HepG2 (cell line): ENCODE results near the gene PLAA. TPM values are rescaled to one million over a fixed set of nuclear protein-coding genes. Genes with fewer than 3 reads are reported as not detected.
"Not testable (repeated sequence)": the region's sequence is repeated elsewhere in the genome, so short reads cannot be mapped to it uniquely, and the experiment has no call there.

Source experiments
- ATAC-seq: fragments of 200-7000 bp; cut with Tn5 transposase; 3 replicates; pipeline ENCODE4 v1.9.1; 2020; ENCODE audit warnings: mild to moderate bottlenecking, moderate library complexity
- BruUV-seq: library from RNA; stranded (reverse); fragments of 400-500 nt; replicated peaks from 2 replicates; lab custom pipeline; 2021; lab: Mats Ljungman, UMichigan
- CTCF ChIA-PET: fragments of 300-600 bp; formaldehyde crosslinking; extraction: SDS; loops from one replicate; lab custom pipeline; 2021; ENCODE audit warnings: low total read pairs, inconsistent platforms, low intra/inter-chr PET ratio; lab: Yijun Ruan, JAX
- POLR2A ChIA-PET: fragments of 350-600 bp; sonication (Branson Sonifier 250); formaldehyde crosslinking; loops from one replicate; lab custom pipeline; 2020; ENCODE audit warnings: antibody characterized with exemption, inconsistent platforms; lab: Yijun Ruan, JAX
- DNase-seq: peaks from one replicate; pipeline ENCODE4 v3.0.0-alpha.2; 2015; ENCODE audit warnings: low spot score
- FAIRE-seq: peaks from 3 replicates; lab custom pipeline; 2011; peaks lifted over from hg19 to GRCh38; lab: Jason Lieb, UNC
- H2AFZ ChIP-seq: one replicate; pipeline ENCODE4 v1.6.1; 2011; ENCODE audit warnings: low read length, inconsistent platforms
- H3K27ac ChIP-seq: fragments of 300-600 bp; 3 replicates; pipeline ENCODE4 v1.8.0; 2011; ENCODE audit warnings: mixed run types, mild to moderate bottlenecking, mixed read lengths, low read length, inconsistent platforms; ENCODE audit not compliant: insufficient read depth; ENCODE audit errors: extremely low read length
- H3K27me3 ChIP-seq, 2 experiments: fragments of 200-600 bp in 1 of 2; 2 replicates in 1 of 2; 3 replicates in 1 of 2; pipeline versions ENCODE4 v1.6.0 to v1.8.0; 2011; ENCODE audit warnings: low read length in 2 of 2, mild to moderate bottlenecking in 2 of 2, moderate library complexity in 2 of 2, inconsistent platforms in 1 of 2; ENCODE audit not compliant: insufficient read depth in 2 of 2, control insufficient read depth in 1 of 2
- H3K36me3 ChIP-seq, 2 experiments: fragments of 200-600 bp in 1 of 2; replicated peaks in 1 of 2; 2 replicates in 1 of 2; 3 replicates in 1 of 2; pipeline versions ENCODE4 v1.5.1 to v1.8.0; 2011; ENCODE audit warnings: low read length in 2 of 2, inconsistent platforms in 1 of 2; ENCODE audit not compliant: insufficient read depth in 2 of 2, control insufficient read depth in 1 of 2
- H3K4me1 ChIP-seq: 2 replicates; pipeline ENCODE4 v1.5.1; 2012; ENCODE audit warnings: low read length, inconsistent platforms; ENCODE audit not compliant: insufficient read depth
- H3K4me2 ChIP-seq: 2 replicates; pipeline ENCODE4 v1.6.0; 2011; ENCODE audit warnings: low read depth, low read length, inconsistent platforms
- H3K4me3 ChIP-seq, 3 experiments: fragments of 200-600 bp in 1 of 3; sonication (generic), shearing (Covaris generic) in 1 of 3; replicated peaks in 1 of 3; 2 replicates each; pipeline ENCODE4 v1.5.1; 2011 to 2016; ENCODE audit warnings: low read length in 3 of 3, inconsistent platforms in 2 of 3, low read depth in 2 of 3, mild to moderate bottlenecking in 2 of 3, control low read depth in 1 of 3, mixed read lengths in 1 of 3; ENCODE audit not compliant: insufficient read depth in 1 of 3
- H3K79me2 ChIP-seq: one replicate; pipeline ENCODE4 v1.6.1; 2011; ENCODE audit warnings: low read length, inconsistent platforms; ENCODE audit not compliant: insufficient read depth
- H3K9ac ChIP-seq: 2 replicates; pipeline ENCODE4 v1.6.0; 2011; ENCODE audit warnings: mild to moderate bottlenecking, low read depth, low read length, inconsistent platforms; ENCODE audit not compliant: insufficient read depth
- H3K9me3 ChIP-seq: 2 replicates; pipeline ENCODE4 v1.5.1; 2012; ENCODE audit warnings: mild to moderate bottlenecking, low read length
- H4K20me1 ChIP-seq: 2 replicates; pipeline ENCODE4 v1.6.0; 2011; ENCODE audit warnings: inconsistent platforms, mild to moderate bottlenecking, low read length, moderate library complexity; ENCODE audit not compliant: insufficient read depth
- SAFB2 ChIP-seq: sonication (generic); formaldehyde crosslinking; IDR thresholded peaks from 2 replicates; pipeline ENCODE4 v1.5.1; 2020; ENCODE audit warnings: missing genetic modification reagents, low read depth, mild to moderate bottlenecking, borderline replicate concordance
- ZNF121 ChIP-seq: sonication (generic); formaldehyde crosslinking; IDR thresholded peaks from 2 replicates; pipeline ENCODE4 v1.5.0; 2020; ENCODE audit warnings: mild to moderate bottlenecking, missing genetic modification reagents
- WGBS: methylation state at CpG from one replicate; pipeline ENCODE4 v1.1.6; 2017; ENCODE audit warnings: low lambda C conversion rate; 5-methylcytosine and 5-hydroxymethylcytosine counted together
- in situ Hi-C: cut with HindIII; loops from 2 replicates; pipeline ENCODE4 v1.10.0; 2017; ENCODE audit warnings: low pct_unique_long_range_greater_than_20kb; ENCODE audit not compliant: extremely low pct_ligation_motif_present
- intact Hi-C: fragments of 100-400 bp; cut with micrococcal nuclease; formaldehyde crosslinking; loops from one replicate; pipeline ENCODE4 v1.10.0; 2022; ENCODE audit not compliant: unreplicated experiment
- polyA plus RNA-seq, 8 experiments: library from polyadenylated mRNA; depleted of rRNA in 3 of 8; stranded (reverse) in 7 of 8; unstranded in 1 of 8; fragments of >200 nt; fragmentation: Illumina TruSeq in 4 of 8; extraction: Trizol in 4 of 8; gene quantifications; 2 replicates each; pipeline versions ENCODE4 v1.2.1 to v1.2.3, GENCODE V29; 2011 to 2016; ENCODE audit warnings: low read depth in 4 of 8, missing spikeins in 1 of 8, mixed read lengths in 1 of 8; ENCODE audit not compliant: insufficient read depth in 1 of 8
- total RNA-seq, 5 experiments: library from RNA; depleted of rRNA; stranded (reverse); fragments of >200 nt; fragmentation: Illumina TruSeq; extraction: Trizol; gene quantifications; 2 replicates each; pipeline ENCODE4 v1.2.3, GENCODE V29; 2016; ENCODE audit warnings: low read depth in 1 of 5
- TF ChIP-seq, protein P1 (sequence below): sonication (generic); formaldehyde crosslinking; IDR thresholded peaks from 2 replicates; pipeline ENCODE4 v1.5.0; 2020; ENCODE audit warnings: missing genetic modification reagents, mild to moderate bottlenecking, borderline replicate concordance
- TF ChIP-seq, protein P2 (sequence below): sonication (generic); formaldehyde crosslinking; IDR thresholded peaks from 2 replicates; pipeline ENCODE4 v1.8.1; 2022; ENCODE audit warnings: low read depth, mild to moderate bottlenecking, missing genetic modification reagents

The PLAA gene
- total and polyA plus RNA-seq, 2 of the 13 experiments (the other 11 are each of a cell fraction or from before 2014, with no cell fraction given) = 5.8 to 22.9 TPM

DNA sequence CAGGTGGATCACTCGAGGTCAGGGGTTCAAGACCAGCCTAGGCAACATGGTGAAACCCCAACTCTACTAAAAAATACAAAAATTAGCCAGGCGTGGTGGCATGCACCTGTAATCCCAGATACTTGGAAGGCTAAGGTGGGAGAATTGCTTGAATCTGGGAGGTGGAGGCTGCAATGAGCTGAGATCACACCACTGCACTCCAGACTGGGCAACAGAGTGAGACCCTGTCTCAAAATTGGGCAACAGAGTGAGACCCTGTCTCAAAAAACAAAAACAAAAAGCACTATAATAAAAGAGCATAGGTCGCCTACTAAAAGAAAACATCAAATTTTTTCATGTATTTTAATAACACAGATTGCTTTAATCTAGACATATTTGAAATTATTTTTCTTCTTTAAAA lies 71.9 kb downstream of the PLAA start:
- H3K9ac ChIP-seq, H3K27me3 ChIP-seq, H3K27ac ChIP-seq, H3K9me3 ChIP-seq, in situ Hi-C loops, FAIRE-seq, H3K79me2 ChIP-seq: not testable (repeated sequence)
- 0 out of 2 replicates have a peak, but pooled peaks have one; percentile 15 for TF ChIP-seq ZNF121 (CRISPR knock-in tag)
- TF ChIP-seq, all 625 proteins: peak for 1; not testable (repeated sequence) for 624
- ATAC-seq, intact Hi-C loops, H4K20me1 ChIP-seq, H3K4me3 ChIP-seq, POLR2A ChIA-PET, CTCF ChIA-PET, H3K4me2 ChIP-seq, H3K4me1 ChIP-seq, H2AFZ ChIP-seq, BruUV-seq, DNase-seq: not testable (repeated sequence)
- WGBS = 85% methylated on average over 3 of the region's 3 CpGs
- peaks cover 4 to 15% of the 10 kb centered on the region in 2 experiments; a peak in 3 of 5 replicates for H3K36me3 ChIP-seq

DNA sequence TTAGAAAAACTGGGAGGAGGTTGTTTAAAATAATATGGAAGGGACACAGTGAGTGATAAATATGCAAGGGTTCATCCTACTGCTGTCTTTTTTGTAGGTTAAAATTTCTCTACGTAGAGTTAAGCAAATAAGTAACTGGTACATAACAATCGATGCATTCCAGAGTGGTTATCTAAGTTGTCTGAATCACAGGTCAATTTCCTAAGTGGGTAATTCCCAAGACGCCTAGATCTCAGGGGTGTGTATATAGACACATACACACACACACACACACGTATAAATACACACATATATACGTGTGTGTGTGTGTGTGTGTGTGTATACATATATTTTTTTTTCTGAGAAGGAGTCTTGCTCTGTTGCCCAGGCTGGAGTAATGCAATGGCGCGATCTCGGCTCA lies 76.8 kb downstream of the PLAA start:
- ChIA-PET POLR2A (no interaction called here), CTCF (no interaction called here)
- Histone ChIP-seq H3K9ac (no peak overlapping the region), H3K79me2 (no peaks in the 10 kb centered on the region), H3K36me3 (peaks cover 2 to 11% of the 10 kb centered on the region in 2 experiments; a peak in 2 of 5 replicates), H3K9me3 (no peaks in the 10 kb centered on the region), H3K27ac (no peak overlapping the region), H2AFZ (no peak overlapping the region), H3K27me3 (no peaks in the 10 kb centered on the region), H3K4me1 (peaks cover 8% of the 10 kb centered on the region; the same call in 1 of the 2 replicates), H3K4me2 (no peak overlapping the region), H3K4me3 (no peak overlapping the region), H4K20me1 (no peaks in the 10 kb centered on the region)
- FAIRE-seq = no peak
- 72% methylated on average over 8 of the region's 8 CpGs for WGBS
- BruUV-seq = no TSS peak
- DNase-seq = no peak
- ATAC-seq = no peak
- intact Hi-C loops (no loop called here), in situ Hi-C loops (no loop called here)
- TF ChIP-seq SAFB2 = no peak
- TF ChIP-seq, protein P1, sequence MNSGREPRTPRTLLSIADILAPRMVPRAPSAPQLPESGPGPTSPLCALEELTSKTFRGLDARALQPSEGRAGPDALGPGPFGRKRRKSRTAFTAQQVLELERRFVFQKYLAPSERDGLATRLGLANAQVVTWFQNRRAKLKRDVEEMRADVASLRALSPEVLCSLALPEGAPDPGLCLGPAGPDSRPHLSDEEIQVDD (CRISPR knock-in tag) = no peak
- TF ChIP-seq, protein P2, sequence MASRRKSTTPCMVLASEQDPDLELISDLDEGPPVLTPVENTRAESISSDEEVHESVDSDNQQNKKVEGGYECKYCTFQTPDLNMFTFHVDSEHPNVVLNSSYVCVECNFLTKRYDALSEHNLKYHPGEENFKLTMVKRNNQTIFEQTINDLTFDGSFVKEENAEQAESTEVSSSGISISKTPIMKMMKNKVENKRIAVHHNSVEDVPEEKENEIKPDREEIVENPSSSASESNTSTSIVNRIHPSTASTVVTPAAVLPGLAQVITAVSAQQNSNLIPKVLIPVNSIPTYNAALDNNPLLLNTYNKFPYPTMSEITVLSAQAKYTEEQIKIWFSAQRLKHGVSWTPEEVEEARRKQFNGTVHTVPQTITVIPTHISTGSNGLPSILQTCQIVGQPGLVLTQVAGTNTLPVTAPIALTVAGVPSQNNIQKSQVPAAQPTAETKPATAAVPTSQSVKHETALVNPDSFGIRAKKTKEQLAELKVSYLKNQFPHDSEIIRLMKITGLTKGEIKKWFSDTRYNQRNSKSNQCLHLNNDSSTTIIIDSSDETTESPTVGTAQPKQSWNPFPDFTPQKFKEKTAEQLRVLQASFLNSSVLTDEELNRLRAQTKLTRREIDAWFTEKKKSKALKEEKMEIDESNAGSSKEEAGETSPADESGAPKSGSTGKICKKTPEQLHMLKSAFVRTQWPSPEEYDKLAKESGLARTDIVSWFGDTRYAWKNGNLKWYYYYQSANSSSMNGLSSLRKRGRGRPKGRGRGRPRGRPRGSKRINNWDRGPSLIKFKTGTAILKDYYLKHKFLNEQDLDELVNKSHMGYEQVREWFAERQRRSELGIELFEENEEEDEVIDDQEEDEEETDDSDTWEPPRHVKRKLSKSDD = no peak
